Measurements from ENCODE around the gene TNFRSF25.
"Not testable (repeated sequence)": the region's sequence is repeated elsewhere in the genome, so short reads cannot be mapped to it uniquely, and the experiment has no call there.

TNFRSF25 gene

DNA sequence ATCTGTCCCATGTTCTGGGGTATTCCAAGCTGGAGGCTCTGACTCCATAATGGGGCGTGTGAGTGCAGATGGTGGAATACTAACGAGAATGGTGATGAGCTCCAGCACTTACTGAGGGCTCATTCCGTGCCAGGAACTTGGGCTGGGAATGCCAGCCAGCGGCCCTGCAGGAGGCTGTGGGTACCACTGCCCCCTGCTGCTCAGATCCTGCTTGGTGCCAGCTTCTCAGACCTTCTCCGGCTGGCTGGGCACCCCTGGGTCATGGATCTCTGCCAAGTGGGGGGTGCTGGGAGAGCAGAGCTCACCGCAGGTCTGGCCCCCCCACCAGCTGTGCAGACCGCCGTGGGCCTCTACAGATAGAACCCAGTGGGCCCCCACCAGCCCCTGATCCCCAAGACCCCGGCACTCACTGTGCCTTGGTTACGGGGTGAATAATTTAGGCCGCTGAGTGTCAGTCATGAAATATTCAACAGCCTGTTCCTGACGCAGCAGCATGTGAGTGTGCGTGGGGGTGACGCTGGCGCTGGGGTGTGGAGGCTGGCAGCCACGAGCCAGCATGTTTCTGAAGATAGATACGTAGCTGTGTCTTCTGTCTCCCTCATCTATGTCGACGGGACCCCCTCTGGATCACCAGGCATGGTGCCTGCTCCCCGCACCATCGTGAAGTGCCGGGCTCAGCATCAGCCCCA, 28.8 kb downstream of the TNFRSF25 start:
- DNase-seq (ENCODE audit: low read depth in 1 of 2, low spot score in 1 of 2) = not testable (repeated sequence)

DNA sequence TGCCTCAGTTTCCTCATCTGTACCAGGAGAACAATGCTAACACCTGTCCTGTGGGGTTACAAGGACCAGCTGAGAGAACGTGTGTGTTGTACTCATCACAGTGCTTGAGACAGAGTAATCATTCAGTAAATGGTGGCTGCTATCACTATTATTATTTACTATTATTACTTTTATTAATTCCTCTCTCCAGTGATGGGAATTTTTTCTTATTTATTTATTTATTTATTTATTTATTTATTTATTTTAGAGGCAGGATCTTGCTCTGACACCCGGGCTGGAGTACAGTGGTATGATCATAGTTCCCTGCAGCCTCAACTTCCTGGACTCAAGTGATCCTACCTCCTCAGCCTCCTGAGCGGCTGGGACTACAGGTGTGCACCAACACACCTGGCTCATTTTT, 29.7 kb downstream of the TNFRSF25 start:
- DNase-seq (ENCODE audit: low read depth in 1 of 2, low spot score in 1 of 2) = not testable (repeated sequence)

DNA sequence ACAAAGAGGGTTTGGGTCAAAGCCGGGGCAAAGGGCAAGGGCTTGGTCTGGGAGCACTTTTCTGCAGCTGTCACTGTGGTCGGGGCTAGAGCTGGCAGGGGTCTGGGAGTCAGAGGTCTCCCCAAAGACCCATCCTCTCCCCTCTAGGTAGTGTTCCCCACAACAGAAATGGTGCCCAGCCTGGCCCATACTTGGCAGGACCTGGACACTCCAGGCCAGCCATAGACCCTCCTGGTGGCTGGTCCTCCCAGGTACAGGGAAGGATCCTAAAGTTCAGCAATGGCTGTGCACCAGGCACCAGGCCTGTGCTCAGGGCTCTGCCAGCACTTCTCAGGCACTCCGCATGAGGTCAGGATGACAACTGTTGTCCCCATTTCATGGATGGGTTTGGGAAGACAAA, 30.4 kb downstream of the TNFRSF25 start:
- DNase-seq (ENCODE audit: low read depth in 1 of 2, low spot score in 1 of 2) = no peak

DNA sequence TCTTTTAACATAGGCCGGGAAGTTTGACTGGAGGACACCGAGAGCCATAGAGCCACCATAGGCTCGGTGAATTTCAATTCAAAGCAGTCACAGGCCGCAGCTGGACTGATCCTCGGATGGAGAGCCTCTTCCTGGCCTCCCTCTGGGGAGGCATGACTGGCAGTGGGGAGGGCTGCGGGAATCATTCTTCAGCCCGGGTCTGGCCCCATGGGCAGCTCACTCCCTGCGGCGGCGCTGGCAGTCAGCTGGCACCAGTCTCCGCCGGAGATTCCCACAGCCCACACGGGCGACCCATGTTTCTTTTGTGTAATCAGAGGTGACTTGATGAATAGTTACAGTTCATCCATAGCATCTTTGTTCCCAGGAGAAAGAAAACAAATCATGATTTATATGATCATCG, 30.8 kb downstream of the TNFRSF25 start:
- no peak for DNase-seq (ENCODE audit: low read depth in 1 of 2, low spot score in 1 of 2)

DNA sequence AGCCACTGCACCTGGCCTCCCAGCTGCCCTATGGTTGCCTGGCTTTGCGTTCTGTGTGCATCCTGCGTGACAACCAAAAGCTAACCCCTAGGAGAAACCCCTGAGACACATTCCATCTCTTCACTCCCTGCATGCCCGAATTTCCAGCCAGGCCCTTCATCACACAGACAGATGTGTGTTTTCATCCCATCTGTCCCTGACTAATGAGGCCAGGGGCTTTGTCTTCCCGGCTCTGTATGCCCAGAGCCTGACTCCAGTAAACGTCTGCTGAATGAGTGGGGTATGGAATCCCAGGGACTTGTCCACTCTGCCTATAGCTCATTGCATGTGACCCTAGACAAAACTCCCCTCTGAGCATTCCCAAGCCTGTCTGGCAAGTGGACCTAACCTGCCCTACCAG, 31.8 kb downstream of the TNFRSF25 start:
- DNase-seq (ENCODE audit: low read depth in 1 of 2, low spot score in 1 of 2) = no peak

DNA sequence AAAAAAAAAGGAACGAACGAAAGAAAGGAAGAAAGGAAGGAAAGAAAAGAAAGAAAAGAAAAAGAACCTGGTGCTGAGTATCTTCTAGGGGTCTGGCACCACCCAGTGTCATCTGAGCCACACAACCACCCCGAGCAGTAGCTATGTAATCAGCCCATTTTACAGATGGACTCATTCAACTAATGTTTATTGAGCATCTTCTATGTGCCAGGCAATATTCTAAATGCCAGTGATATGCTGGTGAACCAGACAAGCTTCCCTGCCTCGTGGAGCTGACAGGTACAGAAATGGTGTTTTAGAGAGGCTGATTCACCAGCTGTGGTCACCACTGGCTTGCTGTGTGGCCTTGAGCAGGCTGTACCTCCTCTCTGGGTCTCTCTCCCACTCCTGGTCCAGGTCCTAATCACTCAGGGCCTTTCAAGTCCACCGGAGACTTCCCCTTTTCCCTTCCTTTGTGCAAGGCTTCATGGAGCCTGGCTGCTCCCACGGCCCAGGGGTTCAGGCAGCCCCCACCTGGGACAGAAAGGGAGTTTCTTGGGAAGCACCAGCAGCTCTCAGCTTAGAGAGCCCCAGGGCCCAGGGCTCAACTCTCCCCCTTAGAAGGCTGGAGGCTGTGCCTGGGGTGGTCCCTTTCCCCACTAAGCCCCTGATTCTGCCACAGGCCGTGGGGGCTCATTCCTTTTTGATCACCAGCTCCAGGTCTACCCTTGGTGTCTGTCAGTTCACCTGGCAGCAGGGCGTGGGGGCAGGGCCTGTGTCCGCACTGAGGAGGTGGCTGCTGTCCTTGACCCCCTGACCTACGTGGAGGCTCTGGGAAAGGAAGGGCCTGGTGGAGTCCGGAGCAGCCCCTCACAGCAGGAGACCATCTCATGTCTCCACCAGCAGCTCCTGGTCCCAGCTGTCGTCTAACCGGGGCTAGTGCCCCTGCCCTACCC, 34.1 kb downstream of the TNFRSF25 start:
- DNase-seq (ENCODE audit: low read depth in 1 of 2, low spot score in 1 of 2) = not testable (repeated sequence)

DNA sequence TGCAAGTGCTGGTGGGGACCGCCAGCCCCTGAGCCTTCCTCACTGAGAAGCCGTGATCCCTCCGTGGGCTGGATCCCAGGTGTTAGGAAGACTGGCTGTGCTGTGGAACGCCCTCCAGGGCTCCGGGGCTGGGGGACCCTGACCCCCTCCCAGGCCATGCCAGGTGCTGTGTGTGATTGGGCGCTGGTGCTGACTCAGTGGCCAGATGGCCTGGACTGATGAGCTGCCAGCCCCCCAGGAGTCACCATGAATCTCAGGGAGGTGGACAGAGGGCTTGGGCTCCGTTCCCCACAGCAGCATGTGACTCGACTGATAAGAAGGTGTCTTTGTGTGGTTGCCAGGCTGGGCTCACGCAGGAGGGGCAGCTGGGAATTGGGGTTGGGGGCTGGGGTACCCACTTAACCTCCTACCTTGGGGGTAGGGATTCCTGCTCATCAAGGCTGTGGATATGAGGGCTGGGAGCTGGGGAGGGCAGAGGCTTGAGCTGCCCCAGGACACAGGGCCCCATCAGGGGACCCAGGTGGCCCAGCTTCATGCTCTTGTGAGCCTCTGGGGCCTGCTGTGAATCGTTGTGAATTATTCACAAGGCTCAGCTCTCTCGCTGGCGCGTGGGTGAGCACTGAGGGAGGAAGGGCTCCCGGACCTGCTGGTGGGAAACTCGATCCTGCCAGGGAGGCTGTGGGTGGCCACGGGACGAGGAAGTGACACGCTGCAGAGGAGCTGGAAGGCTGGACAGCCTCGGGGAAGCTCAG, 36.1 kb downstream of the TNFRSF25 start:
- not testable (repeated sequence) for DNase-seq (ENCODE audit: low read depth in 1 of 2, low spot score in 1 of 2)

DNA sequence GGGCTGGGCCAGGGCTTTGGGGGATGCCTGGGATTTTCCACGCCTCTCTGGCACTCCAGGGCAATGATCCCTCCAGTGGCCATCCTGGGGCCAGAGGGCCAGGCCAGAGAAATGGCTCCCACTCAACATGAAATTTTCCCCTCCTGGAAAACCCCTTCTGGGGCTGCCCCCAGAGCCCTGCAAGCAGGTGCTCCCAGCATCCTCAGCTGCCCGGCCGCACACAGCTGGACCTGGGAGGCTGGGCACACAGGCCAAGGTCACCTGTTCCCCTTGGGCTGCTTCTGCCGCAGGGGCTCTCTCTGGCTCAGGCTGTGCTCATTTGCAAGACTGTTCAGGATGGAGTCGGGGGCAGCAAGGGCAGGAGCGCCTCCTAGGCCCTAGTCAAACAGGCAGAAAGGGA, 37.5 kb downstream of the TNFRSF25 start:
- not testable (repeated sequence) for DNase-seq (ENCODE audit: low read depth in 1 of 2, low spot score in 1 of 2)

DNA sequence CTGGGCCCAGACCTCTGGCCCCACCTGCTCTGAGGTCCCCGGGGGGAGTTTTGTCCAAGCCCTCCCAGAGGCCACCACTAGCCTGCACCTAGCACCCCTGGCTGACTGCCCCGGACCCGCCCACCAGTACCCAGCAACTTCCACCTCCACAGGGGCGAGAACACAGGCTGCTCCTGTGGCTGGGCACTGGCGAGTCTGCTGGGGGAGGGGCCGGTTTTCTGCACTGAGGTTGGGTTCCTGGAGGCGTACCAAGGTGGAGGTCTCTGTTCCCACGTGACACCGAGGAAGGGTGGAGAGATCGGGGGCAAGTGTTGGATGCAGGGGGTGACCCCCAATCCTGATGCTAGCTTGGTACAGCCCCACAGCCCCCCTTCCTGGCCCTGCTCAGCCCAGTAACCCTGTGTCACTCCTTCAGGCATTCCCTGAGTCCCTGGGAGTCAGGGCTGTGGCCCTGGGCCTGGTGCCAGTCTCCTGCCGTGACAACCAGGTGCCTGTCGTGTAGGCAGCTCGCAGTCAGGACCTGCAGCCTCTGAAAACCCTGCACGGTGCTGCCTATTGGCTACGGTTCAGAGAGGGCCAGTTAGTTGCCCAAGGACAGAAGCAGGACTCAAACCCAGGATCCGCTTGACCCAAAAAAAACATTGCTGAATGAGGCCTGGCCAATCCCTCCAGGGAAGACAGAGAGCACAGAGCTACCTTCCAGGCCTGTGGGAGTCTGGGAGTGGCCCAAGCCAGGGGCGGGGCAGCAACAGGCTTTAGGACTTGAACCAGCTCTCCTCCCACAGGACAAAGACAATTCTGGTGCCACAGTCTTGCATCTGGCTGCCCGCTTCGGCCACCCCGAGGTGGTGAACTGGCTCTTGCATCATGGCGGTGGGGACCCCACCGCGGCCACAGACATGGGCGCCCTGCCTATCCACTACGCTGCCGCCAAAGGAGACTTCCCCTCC, 38.3 kb downstream of the TNFRSF25 start:
- no peak for DNase-seq (ENCODE audit: low read depth in 1 of 2, low spot score in 1 of 2)

DNA sequence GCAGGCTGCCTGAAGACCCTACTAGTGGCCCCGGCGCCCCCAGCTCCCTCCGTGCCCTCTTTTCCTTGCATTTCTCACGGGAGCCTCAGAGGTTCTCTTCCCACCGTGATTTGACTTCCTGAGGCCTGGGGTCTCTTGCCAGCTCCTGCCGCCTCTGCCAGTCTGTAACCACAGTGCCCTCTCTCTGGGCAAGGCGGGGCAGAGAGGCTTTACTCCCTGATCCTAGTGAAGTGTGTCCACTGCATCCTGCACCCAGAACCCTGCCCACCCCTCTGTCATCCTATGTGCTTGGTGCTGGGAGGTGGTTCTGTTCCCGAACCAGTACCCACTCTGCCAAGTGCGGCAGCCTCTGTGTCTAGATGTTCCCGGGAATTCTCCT, 39.0 kb downstream of the TNFRSF25 start:
- no peak for DNase-seq (ENCODE audit: low read depth in 1 of 2, low spot score in 1 of 2)

DNA sequence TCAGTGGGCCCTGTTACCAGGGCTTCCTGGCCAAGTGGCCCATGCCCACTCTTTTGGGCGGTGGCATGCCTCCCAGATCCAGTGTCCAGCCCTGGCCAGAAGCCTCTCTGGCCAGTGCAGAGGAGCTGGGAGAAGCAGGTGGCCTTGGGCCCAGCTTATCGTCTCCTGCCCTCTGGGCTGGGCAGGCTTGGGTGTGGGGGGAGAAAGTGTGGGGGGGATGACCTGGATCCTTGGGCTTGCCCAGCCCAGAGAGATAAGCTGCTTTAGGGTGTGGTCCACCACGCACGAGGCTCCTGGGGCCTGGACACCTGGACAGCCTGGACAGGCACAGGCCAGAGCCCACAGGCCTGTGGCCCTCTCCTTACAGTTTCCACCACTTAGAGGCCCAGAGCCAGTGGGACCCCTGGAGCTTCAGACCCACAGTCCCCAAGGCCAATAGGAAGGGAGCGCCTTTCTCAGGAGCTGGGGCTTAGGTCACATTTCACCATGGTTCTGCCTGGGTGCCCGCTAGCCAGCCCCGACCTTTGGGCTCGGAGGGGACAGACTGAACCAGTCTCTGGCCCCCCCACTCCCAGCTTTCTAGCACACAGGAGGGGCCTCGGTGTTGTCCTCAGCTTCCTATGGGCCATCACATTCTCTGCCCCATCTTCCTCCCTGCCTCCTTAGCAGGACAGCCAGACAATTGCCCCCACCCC, 39.5 kb downstream of the TNFRSF25 start:
- no peak for DNase-seq (ENCODE audit: low read depth in 1 of 2, low spot score in 1 of 2)

DNA sequence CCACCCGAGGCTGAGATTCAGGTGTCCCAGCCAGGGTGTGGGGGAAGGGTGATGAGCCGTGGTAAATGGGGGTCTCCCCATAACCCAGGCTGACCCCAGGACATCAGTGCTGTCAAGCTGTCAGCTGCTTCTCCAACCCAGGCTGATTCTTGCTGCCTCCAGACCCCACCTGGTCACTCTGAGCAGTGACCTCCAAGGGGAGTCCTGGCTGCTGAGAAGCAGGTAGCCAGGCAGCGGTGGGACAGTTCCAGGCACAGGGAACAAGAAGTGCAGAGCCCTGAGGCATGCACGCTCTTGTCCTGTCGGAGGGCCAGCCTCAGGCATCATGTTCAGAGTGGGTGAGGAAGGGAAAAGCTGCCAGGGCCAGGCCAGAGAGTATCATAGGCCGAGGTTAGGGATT, 40.3 kb downstream of the TNFRSF25 start:
- DNase-seq (ENCODE audit: low read depth in 1 of 2, low spot score in 1 of 2) = no peak

DNA sequence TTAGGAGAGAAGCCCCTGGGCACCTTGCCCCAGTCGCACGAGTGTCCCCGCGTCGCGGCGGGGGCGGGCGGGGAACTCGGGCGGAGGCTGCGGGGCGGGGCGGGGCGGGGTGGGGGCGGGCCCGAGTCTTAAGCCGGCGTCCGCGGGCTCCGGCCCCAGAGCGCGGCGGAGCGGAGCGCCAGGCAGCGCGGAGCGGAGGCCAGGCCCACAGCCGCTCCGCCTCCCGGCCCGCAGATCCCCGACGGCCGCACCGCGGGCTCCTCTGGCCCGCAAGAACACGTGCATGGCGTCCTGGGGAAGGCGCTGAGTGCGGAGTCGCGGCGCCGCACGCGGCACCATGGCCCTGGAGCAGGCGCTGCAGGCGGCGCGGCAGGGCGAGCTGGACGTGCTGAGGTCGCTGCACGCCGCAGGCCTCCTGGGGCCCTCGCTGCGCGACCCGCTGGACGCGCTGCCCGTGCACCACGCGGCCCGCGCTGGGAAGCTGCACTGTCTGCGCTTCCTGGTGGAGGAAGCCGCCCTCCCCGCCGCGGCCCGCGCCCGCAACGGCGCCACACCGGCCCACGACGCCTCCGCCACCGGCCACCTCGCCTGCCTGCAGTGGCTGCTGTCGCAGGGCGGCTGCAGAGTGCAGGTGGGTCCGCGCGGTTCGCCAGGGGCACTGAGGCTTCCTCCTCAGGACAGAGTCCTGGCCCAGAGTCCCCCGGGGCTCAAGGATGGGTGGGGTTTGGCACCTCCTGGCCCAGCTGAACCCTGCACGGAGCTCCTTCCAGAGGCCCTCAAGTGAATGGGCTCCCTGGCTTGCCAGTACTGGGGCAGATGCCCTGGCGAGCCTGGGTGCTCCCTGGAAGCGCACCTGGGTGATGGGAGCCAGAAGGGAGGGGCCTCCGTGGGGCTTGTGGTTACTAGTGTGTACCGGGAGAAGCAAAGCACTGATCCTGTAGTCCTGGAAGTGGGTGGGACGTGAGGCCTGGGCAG, 41.1 kb downstream of the TNFRSF25 start, which contains the start of gene ESPN:
ESPN (plus strand) TSS at position 158 of the 975 bp plus-strand sequence; CDS start at position 338, 180 bp downstream.
- no peak for DNase-seq (ENCODE audit: low read depth in 1 of 2, low spot score in 1 of 2)

DNA sequence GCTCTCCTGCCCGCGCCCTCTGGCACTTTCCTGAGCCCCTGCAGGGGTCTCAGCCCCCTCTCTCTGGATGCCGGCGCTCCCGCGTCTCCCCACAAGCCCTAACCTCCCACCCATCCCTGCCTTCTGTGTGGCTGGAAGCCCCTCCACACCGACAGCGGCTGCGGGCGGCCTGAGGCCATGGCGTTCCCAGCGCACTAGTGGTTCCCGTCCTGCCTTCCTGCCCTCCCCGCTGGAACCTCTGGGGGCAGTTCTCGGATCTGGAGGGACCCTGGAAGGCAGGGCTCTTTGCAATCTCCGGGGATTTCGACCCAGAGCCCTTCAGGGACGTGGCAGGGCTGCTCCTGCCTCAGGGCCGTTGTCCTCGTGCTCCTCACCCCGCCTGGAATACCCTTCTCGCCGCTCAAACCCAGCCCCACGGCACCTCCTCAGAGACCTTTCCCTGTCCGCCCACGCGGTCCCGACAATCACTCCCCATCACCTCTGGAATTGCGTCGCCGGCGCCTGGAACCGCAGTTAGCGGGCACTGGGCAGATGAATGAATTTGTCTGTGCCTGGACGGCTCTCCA, 41.9 kb downstream of the TNFRSF25 start:
- no peak for DNase-seq (ENCODE audit: low read depth in 1 of 2, low spot score in 1 of 2)

DNA sequence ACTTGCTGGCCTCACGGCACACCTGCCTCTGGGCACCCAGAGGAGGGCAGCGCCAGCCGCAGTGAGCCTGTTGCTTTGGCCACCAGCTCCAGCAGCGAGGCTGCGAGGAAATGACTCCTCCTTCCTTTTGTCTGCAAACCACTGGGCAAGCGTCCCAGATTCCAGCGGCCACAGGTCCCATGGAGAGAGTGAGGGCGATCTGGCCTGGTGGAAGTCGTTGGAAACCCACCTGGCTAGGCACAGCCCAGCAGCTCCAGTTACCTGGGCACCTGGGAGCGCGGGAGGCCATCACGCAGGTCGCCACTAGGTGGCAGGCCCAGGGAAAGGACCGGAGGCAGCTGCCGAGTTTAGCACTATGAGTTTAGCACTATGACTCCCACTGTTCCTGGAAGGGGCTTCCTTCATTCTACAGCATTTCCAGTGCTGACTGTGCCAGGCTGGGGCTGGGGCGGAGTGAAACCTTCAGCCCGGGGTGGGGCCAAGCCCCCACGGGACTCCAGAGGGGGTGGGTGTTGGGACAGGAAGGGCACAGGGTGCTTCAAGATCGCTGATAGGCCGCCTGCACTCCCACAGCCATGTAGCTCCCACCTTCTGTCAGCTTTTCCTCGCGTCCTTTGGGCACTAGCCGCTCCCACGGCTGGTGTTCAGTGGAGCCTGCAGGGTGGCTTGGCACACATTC, 42.5 kb downstream of the TNFRSF25 start:
- DNase-seq (ENCODE audit: low read depth in 1 of 2, low spot score in 1 of 2) = peak; percentile 47 to 63

DNA sequence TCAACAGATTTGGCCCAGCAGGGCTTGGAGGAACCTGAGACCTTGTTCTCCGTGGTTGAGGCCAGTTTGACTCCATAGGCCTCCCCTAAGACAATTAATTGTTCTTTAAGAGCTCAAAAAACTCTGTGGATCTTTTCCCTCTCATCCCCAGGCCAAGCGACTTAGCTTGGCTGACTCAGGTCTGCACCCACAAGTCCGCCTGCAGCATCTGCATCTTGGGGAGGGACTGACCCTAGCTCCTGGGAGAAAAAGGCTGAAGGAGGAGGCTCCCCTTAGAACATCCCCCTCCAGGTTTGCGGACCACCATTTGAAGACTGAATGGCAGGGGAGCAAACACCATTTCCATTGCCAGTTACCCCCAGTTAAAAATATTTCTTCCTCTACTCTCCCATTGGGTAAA, 44.7 kb downstream of the TNFRSF25 start:
- DNase-seq (ENCODE audit: low read depth in 1 of 2, low spot score in 1 of 2) = no peak

DNA sequence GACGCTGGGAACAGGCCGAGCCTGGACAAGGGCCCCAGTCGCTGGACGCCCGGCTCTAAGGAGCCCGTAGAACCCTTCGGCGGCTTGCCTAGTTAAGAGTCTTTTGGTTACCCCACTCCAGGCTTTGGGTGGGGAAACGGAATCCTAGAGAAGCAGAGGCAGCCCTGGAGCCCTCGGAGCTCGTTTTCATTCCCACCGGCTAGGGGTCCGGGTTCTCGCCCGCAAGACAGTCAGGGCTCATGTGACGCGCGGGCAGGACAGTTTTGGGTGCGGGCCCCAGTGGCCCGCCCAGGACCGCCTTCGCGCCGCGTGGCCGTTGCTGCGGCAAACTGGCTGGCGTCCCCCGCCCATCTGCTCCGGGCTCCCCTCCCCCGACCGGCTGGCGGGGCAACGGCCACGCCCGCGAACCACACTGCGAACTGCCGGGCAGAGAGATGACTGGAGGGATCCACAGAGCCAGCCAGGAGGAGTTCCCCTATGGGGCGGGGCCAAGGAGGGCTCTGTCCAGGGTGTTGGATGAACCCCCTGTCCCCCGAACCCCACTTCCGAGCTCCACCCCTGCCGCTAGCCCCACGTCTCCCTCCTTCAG, 45.4 kb downstream of the TNFRSF25 start:
- no peak for DNase-seq (ENCODE audit: low read depth in 1 of 2, low spot score in 1 of 2)

All from activated CD4-positive, alpha-beta T cell treated with anti-CD3 and anti-CD28 coated beads, Interleukin-2, amount 50 U/mL, for 24 hours (primary cell).